ENCODE results near the gene ROCK2. TPM values are rescaled to one million over a fixed set of nuclear protein-coding genes. Genes with fewer than 3 reads are reported as not detected.

The ROCK2 gene
- total RNA-seq, 1 experiment from 2014 or later, result 25.9 TPM

DNA sequence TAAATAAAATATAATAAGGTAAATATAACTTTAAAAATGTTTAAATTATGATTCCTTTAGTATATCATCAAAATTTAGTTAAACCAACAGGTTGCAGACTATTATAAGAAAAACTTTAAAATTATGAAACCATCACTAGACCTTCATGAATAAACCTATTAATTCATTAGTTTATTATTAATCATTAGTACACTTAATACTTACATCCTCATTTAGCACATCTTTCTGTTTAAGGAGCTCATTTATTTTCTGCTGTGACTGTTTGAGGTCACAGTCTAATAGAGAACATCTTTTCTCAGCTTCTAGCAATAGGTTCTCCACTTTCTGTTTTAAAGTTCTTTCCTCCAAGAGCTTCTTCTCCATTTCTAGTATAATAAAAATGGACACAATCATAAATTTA, 136.4 kb downstream of the ROCK2 start:
- ChIA-PET POLR2A (no interaction called here), CTCF (no interaction called here)
- Mint-ChIP-seq H3K27ac (no peak overlapping the region), H3K4me1 (no peaks in the 10 kb centered on the region), H3K27me3 (ENCODE audit: low read depth) (no peaks in the 10 kb centered on the region), H3K4me3 (no peak overlapping the region), H3K36me3 (peaks cover 10% of the 10 kb centered on the region), H3K9me3 (no peaks in the 10 kb centered on the region)
- no peak for DNase-seq (ENCODE audit: low spot score)
- no peak for ATAC-seq
- no peak for TF ChIP-seq ZNF138 (CRISPR knock-in tag; conservative IDR thresholded peaks at IDR 0.05)
- no peak for TF ChIP-seq SMAD3 (CRISPR knock-in tag; IDR thresholded peaks at IDR 0.05; ENCODE audit: borderline replicate concordance)

DNA sequence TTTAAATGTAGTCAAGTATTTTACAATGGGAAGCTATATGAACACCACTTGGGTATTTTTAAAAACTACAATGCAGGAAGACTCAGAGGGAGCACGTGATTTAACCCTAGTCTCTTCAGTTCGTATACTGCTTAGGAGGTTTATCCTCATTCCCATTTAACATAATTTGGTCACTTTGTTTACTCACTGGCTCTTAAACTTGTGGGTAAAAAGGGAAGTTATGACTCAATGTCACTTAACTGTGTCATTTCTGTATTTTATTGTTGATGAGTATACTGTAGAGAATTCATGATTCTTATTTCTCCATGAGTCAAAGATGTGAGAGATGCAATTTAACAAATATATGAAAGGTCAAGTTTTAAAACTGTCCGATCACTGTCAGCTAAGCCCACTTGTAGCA, 141.0 kb downstream of the ROCK2 start:
- no peak overlapping the region for H3K4me3 Mint-ChIP-seq
- ATAC-seq (no peak), DNase-seq (ENCODE audit: low spot score) (no peak)
- no peaks in the 10 kb centered on the region for H3K9me3 Mint-ChIP-seq
- peaks cover 27% of the 10 kb centered on the region for H3K36me3 Mint-ChIP-seq
- H3K27me3 Mint-ChIP-seq (ENCODE audit: low read depth), result no peaks in the 10 kb centered on the region
- no peak overlapping the region for H3K27ac Mint-ChIP-seq
- ChIA-PET CTCF (interaction anchor here (1.3 kb wide), 1 partner anchor 71 kb away, joined by 3 read pairs; no protein-coding TSS in a partner anchor), POLR2A (no interaction called here)
- H3K4me1 Mint-ChIP-seq, result no peaks in the 10 kb centered on the region
- TF ChIP-seq, protein P1, sequence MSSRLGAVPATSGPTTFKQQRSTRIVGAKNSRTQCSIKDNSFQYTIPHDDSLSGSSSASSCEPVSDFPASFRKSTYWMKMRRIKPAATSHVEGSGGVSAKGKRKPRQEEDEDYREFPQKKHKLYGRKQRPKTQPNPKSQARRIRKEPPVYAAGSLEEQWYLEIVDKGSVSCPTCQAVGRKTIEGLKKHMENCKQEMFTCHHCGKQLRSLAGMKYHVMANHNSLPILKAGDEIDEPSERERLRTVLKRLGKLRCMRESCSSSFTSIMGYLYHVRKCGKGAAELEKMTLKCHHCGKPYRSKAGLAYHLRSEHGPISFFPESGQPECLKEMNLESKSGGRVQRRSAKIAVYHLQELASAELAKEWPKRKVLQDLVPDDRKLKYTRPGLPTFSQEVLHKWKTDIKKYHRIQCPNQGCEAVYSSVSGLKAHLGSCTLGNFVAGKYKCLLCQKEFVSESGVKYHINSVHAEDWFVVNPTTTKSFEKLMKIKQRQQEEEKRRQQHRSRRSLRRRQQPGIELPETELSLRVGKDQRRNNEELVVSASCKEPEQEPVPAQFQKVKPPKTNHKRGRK (CRISPR knock-in tag; IDR thresholded peaks at IDR 0.05; ENCODE audit: borderline replicate concordance), result no peak
- TF ChIP-seq, protein P2, sequence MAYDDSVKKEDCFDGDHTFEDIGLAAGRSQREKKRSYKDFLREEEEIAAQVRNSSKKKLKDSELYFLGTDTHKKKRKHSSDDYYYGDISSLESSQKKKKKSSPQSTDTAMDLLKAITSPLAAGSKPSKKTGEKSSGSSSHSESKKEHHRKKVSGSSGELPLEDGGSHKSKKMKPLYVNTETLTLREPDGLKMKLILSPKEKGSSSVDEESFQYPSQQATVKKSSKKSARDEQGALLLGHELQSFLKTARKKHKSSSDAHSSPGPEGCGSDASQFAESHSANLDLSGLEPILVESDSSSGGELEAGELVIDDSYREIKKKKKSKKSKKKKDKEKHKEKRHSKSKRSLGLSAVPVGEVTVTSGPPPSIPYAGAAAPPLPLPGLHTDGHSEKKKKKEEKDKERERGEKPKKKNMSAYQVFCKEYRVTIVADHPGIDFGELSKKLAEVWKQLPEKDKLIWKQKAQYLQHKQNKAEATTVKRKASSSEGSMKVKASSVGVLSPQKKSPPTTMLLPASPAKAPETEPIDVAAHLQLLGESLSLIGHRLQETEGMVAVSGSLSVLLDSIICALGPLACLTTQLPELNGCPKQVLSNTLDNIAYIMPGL (CRISPR knock-in tag; IDR thresholded peaks at IDR 0.05), result no peak
- TF ChIP-seq, protein P3, sequence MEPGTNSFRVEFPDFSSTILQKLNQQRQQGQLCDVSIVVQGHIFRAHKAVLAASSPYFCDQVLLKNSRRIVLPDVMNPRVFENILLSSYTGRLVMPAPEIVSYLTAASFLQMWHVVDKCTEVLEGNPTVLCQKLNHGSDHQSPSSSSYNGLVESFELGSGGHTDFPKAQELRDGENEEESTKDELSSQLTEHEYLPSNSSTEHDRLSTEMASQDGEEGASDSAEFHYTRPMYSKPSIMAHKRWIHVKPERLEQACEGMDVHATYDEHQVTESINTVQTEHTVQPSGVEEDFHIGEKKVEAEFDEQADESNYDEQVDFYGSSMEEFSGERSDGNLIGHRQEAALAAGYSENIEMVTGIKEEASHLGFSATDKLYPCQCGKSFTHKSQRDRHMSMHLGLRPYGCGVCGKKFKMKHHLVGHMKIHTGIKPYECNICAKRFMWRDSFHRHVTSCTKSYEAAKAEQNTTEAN (CRISPR knock-in tag; IDR thresholded peaks at IDR 0.05), result no peak
- TF ChIP-seq FOXK1 (CRISPR knock-in tag; IDR thresholded peaks at IDR 0.05), result no peak
- TF ChIP-seq, protein P4, sequence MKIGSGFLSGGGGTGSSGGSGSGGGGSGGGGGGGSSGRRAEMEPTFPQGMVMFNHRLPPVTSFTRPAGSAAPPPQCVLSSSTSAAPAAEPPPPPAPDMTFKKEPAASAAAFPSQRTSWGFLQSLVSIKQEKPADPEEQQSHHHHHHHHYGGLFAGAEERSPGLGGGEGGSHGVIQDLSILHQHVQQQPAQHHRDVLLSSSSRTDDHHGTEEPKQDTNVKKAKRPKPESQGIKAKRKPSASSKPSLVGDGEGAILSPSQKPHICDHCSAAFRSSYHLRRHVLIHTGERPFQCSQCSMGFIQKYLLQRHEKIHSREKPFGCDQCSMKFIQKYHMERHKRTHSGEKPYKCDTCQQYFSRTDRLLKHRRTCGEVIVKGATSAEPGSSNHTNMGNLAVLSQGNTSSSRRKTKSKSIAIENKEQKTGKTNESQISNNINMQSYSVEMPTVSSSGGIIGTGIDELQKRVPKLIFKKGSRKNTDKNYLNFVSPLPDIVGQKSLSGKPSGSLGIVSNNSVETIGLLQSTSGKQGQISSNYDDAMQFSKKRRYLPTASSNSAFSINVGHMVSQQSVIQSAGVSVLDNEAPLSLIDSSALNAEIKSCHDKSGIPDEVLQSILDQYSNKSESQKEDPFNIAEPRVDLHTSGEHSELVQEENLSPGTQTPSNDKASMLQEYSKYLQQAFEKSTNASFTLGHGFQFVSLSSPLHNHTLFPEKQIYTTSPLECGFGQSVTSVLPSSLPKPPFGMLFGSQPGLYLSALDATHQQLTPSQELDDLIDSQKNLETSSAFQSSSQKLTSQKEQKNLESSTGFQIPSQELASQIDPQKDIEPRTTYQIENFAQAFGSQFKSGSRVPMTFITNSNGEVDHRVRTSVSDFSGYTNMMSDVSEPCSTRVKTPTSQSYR (CRISPR knock-in tag; IDR thresholded peaks at IDR 0.05), result no peak
- TF ChIP-seq, protein P5, sequence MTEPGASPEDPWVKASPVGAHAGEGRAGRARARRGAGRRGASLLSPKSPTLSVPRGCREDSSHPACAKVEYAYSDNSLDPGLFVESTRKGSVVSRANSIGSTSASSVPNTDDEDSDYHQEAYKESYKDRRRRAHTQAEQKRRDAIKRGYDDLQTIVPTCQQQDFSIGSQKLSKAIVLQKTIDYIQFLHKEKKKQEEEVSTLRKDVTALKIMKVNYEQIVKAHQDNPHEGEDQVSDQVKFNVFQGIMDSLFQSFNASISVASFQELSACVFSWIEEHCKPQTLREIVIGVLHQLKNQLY (CRISPR knock-in tag; IDR thresholded peaks at IDR 0.05), result no peak
- TF ChIP-seq, protein P6, sequence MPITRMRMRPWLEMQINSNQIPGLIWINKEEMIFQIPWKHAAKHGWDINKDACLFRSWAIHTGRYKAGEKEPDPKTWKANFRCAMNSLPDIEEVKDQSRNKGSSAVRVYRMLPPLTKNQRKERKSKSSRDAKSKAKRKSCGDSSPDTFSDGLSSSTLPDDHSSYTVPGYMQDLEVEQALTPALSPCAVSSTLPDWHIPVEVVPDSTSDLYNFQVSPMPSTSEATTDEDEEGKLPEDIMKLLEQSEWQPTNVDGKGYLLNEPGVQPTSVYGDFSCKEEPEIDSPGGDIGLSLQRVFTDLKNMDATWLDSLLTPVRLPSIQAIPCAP (CRISPR knock-in tag; IDR thresholded peaks at IDR 0.05), result no peak
- TF ChIP-seq, protein P7, sequence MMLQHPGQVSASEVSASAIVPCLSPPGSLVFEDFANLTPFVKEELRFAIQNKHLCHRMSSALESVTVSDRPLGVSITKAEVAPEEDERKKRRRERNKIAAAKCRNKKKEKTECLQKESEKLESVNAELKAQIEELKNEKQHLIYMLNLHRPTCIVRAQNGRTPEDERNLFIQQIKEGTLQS (CRISPR knock-in tag; conservative IDR thresholded peaks at IDR 0.05), result no peak
- no peak for TF ChIP-seq GRHL2 (CRISPR knock-in tag; IDR thresholded peaks at IDR 0.05; ENCODE audit: insufficient replicate concordance, severe bottlenecking)
- no peak for TF ChIP-seq SMAD4 (CRISPR knock-in tag; IDR thresholded peaks at IDR 0.05)
- TF ChIP-seq TCF7 (CRISPR knock-in tag; IDR thresholded peaks at IDR 0.05; ENCODE audit: low read depth), result no peak
- no peak for TF ChIP-seq ZNF121 (CRISPR knock-in tag; IDR thresholded peaks at IDR 0.05)
- TF ChIP-seq ETV6 (CRISPR knock-in tag; IDR thresholded peaks at IDR 0.05), result no peak
- TF ChIP-seq CREB1 (CRISPR knock-in tag; IDR thresholded peaks at IDR 0.05), result no peak
- TF ChIP-seq, protein P8, sequence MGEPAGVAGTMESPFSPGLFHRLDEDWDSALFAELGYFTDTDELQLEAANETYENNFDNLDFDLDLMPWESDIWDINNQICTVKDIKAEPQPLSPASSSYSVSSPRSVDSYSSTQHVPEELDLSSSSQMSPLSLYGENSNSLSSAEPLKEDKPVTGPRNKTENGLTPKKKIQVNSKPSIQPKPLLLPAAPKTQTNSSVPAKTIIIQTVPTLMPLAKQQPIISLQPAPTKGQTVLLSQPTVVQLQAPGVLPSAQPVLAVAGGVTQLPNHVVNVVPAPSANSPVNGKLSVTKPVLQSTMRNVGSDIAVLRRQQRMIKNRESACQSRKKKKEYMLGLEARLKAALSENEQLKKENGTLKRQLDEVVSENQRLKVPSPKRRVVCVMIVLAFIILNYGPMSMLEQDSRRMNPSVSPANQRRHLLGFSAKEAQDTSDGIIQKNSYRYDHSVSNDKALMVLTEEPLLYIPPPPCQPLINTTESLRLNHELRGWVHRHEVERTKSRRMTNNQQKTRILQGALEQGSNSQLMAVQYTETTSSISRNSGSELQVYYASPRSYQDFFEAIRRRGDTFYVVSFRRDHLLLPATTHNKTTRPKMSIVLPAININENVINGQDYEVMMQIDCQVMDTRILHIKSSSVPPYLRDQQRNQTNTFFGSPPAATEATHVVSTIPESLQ (CRISPR knock-in tag; IDR thresholded peaks at IDR 0.05), result no peak
- TF ChIP-seq, protein P9, sequence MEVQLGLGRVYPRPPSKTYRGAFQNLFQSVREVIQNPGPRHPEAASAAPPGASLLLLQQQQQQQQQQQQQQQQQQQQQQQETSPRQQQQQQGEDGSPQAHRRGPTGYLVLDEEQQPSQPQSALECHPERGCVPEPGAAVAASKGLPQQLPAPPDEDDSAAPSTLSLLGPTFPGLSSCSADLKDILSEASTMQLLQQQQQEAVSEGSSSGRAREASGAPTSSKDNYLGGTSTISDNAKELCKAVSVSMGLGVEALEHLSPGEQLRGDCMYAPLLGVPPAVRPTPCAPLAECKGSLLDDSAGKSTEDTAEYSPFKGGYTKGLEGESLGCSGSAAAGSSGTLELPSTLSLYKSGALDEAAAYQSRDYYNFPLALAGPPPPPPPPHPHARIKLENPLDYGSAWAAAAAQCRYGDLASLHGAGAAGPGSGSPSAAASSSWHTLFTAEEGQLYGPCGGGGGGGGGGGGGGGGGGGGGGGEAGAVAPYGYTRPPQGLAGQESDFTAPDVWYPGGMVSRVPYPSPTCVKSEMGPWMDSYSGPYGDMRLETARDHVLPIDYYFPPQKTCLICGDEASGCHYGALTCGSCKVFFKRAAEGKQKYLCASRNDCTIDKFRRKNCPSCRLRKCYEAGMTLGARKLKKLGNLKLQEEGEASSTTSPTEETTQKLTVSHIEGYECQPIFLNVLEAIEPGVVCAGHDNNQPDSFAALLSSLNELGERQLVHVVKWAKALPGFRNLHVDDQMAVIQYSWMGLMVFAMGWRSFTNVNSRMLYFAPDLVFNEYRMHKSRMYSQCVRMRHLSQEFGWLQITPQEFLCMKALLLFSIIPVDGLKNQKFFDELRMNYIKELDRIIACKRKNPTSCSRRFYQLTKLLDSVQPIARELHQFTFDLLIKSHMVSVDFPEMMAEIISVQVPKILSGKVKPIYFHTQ (CRISPR knock-in tag; IDR thresholded peaks at IDR 0.05), result no peak
- no peak for TF ChIP-seq FOXP1 (CRISPR knock-in tag; IDR thresholded peaks at IDR 0.05; ENCODE audit: borderline replicate concordance)
- no peak for TF ChIP-seq ESRRA (CRISPR knock-in tag; IDR thresholded peaks at IDR 0.05; ENCODE audit: borderline replicate concordance)
- no peak for TF ChIP-seq RORB (CRISPR knock-in tag; IDR thresholded peaks at IDR 0.05)

Data from WTC11 (cell line).